ENCODE data around the gene FANCG.

The FANCG gene

GRCh38 chr9:35102769-35103659, 23.3 kb upstream of the FANCG start, which contains the start of gene STOML2:
STOML2 (minus strand) TSS chr9:35103131; CDS start chr9:35103094, 37 bp downstream.
- peak; percentile 71 for DNase-seq

- no peak for DNase-seq
These were observed 22.7 kb upstream of the FANCG start for GRCh38 chr9:35102465-35102768.

DNA sequence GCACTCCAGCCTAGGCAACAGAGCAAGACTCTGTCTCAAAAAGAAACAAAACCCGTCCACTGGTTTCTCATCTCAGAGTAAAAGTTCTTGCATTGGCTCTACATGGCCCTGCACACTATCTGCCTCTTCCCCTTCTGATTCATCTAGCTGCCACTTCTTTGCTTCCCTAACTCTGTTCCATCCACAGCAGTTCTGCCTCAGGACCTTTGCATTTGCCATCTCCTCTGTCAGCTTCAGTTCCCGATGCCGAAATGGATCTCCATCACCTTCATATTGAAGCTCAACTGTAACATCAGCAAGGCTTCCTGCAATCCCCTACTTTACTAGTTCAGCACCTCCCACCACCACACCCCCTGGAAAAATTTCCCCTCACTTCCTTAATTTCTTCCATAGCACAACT, 17.8 kb upstream of the FANCG start:
- DNase-seq: no peak

- peak; percentile 40 for DNase-seq
These were observed 16.5 kb upstream of the FANCG start, which contains the start of gene PIGO for GRCh38 chr9:35096035-35096849. PIGO (minus strand) TSS chr9:35096591; CDS start chr9:35095565, 1,026 bp downstream.

DNA sequence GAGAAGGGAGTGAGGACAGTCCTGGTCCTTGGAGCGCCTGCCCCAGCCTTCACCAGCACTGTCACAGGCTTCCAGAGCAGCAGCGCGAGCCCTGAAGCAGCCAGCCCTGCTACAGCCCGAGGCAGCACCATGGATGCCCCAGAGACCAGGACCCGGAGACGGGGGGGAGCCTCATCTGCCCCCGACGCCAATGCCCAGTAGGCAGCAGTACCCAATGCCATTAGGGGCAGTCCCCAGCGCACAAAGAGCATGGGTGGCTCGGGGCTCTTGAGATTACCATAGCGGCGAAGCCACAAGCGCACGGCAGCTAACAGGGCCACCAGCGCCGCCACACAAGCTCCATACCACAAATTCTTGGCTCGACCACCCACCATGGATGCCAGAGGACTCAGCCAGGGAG, 11.8 kb upstream of the FANCG start:
- no peak for DNase-seq

GRCh38 chr9:35089434-35089833, 9.7 kb upstream of the FANCG start:
- DNase-seq: no peak

GRCh38 chr9:35085078-35085477, 5.3 kb upstream of the FANCG start:
- DNase-seq: no peak

DNA sequence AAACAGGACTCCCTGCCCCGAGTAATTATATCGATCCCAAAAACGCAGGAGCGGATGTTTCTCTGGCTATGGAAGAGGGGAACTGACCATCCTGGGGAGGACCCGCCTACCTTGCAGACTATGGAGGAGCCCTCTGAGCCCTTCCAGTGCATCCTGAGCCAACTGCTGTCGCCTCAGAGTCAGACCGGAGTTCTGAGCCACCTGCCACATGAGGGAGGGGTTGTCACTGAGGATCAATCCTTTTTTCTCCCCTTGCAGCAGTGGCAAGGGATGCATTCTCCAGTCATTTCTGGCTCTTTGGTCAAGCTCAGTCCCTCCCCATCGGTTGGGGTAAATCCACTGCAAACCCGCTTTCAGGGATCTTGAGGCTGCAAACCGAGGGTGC, 709 bp downstream of the FANCG start:
- DNase-seq: no peak

- no peak for DNase-seq
These were observed 1.7 kb downstream of the FANCG start for GRCh38 chr9:35078066-35078465.

DNA sequence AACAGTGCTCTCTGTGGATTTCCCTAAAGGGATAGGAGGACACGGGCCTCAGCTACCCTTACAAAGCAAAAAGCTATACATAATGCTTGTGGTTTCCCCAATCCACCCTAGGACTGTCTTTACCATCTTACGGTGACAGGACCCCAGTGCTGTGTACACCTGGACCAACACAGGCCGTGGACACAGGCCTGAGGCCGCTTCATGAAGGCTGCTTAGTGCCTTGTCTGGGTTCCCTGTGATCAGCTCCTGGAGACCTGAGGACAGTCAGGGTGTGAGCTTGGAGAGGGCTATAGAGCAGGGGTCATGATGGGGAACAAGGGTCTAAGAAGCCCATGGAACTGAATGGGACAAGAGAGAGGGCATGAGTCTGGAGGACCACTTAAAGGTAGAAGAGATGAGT, 2.9 kb downstream of the FANCG start:
- DNase-seq: no peak

- no peak for DNase-seq
These were observed 4.4 kb downstream of the FANCG start for GRCh38 chr9:35075358-35075757.

DNA sequence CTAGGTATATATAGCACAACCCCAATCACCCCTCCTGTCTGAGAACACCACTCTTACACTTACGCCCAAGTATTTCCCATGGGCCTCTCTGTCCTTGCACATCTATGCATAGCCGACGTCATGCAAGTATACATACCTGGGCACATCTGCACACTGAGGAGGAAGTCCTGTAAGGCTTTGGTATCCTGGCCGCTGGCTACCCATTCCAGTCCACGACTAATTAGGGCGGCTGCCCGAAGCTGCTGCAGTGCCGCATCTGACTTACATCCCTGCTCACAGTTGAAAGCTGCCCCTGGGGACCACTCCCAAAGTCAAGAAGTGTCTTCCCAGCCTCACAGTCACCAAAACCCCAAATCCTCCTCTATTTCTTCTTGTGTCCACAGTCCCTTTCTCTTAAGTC, 5.0 kb downstream of the FANCG start:
- DNase-seq: no peak

DNA sequence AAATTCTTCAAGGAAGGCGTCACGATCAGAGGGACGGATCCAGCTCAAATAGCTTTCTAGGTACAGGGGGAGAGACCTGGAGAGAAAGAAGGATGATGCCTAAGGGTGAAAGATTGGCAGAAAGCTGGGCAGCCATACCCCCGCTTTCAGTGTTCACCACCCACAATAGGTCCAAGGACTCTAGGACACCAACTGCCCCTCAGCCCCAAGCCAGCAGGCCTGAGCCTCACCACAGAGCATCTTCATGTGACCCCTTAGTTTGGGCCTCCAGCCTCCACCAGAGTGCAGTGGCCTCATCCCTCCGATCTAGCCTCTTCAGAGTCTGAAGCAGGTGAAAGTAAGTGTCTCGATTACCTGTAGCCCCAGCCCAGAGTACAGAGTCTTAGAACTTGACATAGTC, 5.6 kb downstream of the FANCG start:
- no peak for DNase-seq

GRCh38 chr9:35073279-35073612, 6.5 kb downstream of the FANCG start:
- DNase-seq: no peak

- DNase-seq: peak; percentile 81
These were observed 7.1 kb downstream of the FANCG start, which contains the start of gene VCP for GRCh38 chr9:35072461-35073278. VCP (minus strand) TSS chr9:35072625; CDS start chr9:35072353, 272 bp downstream.

GRCh38 chr9:35071814-35072460, 7.8 kb downstream of the FANCG start:
- DNase-seq: peak; percentile 16

DNA sequence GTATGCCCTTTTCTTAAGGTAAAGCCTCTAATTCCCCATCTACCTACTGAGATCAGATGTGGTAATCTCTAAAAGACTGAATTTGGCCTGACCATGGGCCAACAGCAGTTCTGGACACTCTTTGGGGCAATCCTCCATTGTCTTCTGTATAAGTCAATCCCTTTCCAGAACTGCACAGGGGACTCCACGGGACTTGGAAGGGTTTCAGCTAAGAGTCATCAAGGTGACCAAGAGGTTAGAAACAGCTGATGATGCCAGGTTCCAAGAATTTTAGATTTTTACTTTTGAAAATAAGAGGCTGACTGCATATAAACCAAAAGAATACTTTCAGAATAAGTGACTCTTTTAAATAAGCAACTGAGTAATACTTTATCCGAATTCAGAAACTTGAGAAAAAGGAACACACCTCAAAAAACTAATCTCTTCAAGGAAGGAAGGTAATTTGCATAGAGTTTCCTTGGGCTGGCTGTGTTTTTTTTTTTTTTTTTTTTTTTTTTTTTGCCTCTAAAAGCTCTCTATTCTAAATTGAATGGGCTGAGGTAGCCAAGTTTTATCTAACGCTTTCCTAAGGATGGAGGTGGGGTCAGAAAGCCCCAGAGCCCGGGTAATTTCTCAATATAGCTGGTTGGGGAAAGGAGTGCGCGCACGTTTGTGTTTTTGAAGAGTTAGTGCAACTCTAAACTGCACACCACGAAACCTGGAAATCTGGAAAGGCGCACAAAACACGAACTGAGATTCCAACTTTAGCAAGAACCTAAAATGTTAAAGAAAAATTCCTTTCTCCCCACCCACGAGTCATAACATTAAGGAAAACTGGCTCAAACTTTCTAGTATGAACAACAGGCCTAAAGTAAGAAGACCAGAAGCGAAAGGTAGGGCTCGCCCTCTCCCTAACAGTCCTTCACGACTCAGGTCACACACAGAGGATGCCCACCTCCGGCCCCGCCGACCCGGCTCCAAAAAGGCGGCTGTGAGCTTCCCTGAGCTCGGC, 8.6 kb downstream of the FANCG start:
- no peak for DNase-seq

GRCh38 chr9:35069020-35069419, 10.7 kb downstream of the FANCG start:
- no peak for DNase-seq

DNA sequence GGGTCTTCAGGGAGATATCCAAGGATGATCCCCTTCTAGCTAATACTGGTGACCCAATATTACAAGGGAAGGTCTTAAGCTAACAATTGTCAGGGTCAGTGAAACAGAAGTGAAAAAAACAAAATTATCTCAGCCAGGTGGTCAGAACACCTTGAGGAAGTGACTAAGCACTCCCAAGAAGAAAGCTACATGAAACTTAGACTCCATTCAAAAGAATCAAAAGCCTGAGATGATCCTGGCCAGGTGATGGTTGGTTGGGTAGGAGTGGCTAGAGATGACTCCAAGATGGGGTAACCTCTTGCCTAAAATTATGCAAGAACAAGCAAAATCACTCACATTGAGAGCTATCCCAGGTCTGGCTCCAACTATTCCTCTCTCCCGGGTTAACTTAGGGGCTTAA, 12.7 kb downstream of the FANCG start:
- no peak for DNase-seq

GRCh38 chr9:35060548-35061207, 19.1 kb downstream of the FANCG start:
- no peak for DNase-seq

GRCh38 chr9:35059438-35059837, 20.3 kb downstream of the FANCG start:
- DNase-seq: no peak

Measured in NCI-H1417 treated with DMSO at 0.1 percent for 48 hours (cell line).